OCI-LY1 (cell line): ENCODE measurements around the gene COX7A1.

Source experiments
- H2AFZ ChIP-seq: fragments of 200-600 bp; sonication (generic), shearing (Covaris generic); 2 replicates; pipeline ENCODE4 v1.6.0; 2014; ENCODE audit warnings: antibody characterized with exemption, mild to moderate bottlenecking, low read length
- H3F3A ChIP-seq: fragments of 200-600 bp; sonication (generic), shearing (Covaris generic); 2 replicates; pipeline ENCODE4 v1.6.0; 2014; ENCODE audit warnings: mild to moderate bottlenecking, antibody characterized with exemption, low read length, moderate library complexity; ENCODE audit not compliant: insufficient read depth
- H3K27ac ChIP-seq: fragments of 200-600 bp; sonication (generic); 2 replicates; pipeline ENCODE4 v1.5.1; 2014; ENCODE audit warnings: low read length, mixed run types, mild to moderate bottlenecking, low read depth; ENCODE audit not compliant: poor library complexity, severe bottlenecking
- H3K27me3 ChIP-seq: fragments of 200-600 bp; sonication (generic); 2 replicates; pipeline ENCODE4 v1.6.0; 2014; ENCODE audit warnings: antibody characterized with exemption, mild to moderate bottlenecking, low read length, moderate library complexity; ENCODE audit not compliant: insufficient read depth
- H3K36me3 ChIP-seq: fragments of 200-600 bp; sonication (generic); 2 replicates; pipeline ENCODE4 v1.6.1; 2014; ENCODE audit warnings: mild to moderate bottlenecking, antibody characterized with exemption, low read length, moderate library complexity, mixed read lengths; ENCODE audit not compliant: insufficient read depth
- H3K4me1 ChIP-seq: fragments of 200-600 bp; sonication (generic); 2 replicates; pipeline ENCODE4 v1.5.1; 2014; ENCODE audit warnings: mild to moderate bottlenecking, low read length, moderate library complexity; ENCODE audit not compliant: insufficient read depth, severe bottlenecking
- H3K4me2 ChIP-seq: fragments of 200-600 bp; sonication (generic), shearing (Covaris generic); 2 replicates; pipeline ENCODE4 v1.6.1; 2014; ENCODE audit warnings: low read length
- H3K4me3 ChIP-seq: fragments of 200-600 bp; sonication (generic); 2 replicates; pipeline ENCODE4 v1.5.1; 2014; ENCODE audit warnings: low read length, low read depth, mild to moderate bottlenecking, mixed read lengths; ENCODE audit not compliant: poor library complexity, severe bottlenecking
- H3K79me2 ChIP-seq: fragments of 200-600 bp; shearing (Covaris generic); 2 replicates; pipeline ENCODE4 v1.6.1; 2016; ENCODE audit warnings: mixed run types, low read length, mixed read lengths; ENCODE audit not compliant: insufficient read depth
- H3K9ac ChIP-seq: fragments of 200-600 bp; sonication (generic), shearing (Covaris generic); 2 replicates; pipeline ENCODE4 v1.6.1; 2014; ENCODE audit warnings: mild to moderate bottlenecking, low read length, mixed read lengths
- H3K9me2 ChIP-seq: fragments of 200-600 bp; sonication (generic), shearing (Covaris generic); 2 replicates; pipeline ENCODE4 v1.6.1; 2014; ENCODE audit warnings: low read depth, mild to moderate bottlenecking, low read length, mixed read lengths
- H3K9me3 ChIP-seq: fragments of 200-600 bp; shearing (Covaris generic); 2 replicates; pipeline ENCODE4 v1.6.1; 2014; ENCODE audit warnings: low read length, mixed read lengths
- H4K20me1 ChIP-seq: fragments of 200-600 bp; sonication (generic), shearing (Covaris generic); 2 replicates; pipeline ENCODE4 v1.6.0; 2016; ENCODE audit warnings: mild to moderate bottlenecking, low read length; ENCODE audit not compliant: insufficient read depth
- EZH2 ChIP-seq: fragments of 200-600 bp; sonication (generic), shearing (Covaris generic); IDR thresholded peaks from 2 replicates; pipeline ENCODE4 v1.8.0; 2017; ENCODE audit warnings: borderline replicate concordance, mixed run types, mild to moderate bottlenecking, antibody characterized with exemption, low read length, moderate library complexity, mixed read lengths
- TF ChIP-seq, protein P1 (sequence below): fragments of 200-600 bp; sonication (generic), shearing (Covaris generic); IDR thresholded peaks from 2 replicates; pipeline ENCODE4 v1.5.1; 2017; ENCODE audit warnings: mild to moderate bottlenecking, antibody characterized with exemption, low read length, moderate library complexity, mixed read lengths

COX7A1 gene

DNA sequence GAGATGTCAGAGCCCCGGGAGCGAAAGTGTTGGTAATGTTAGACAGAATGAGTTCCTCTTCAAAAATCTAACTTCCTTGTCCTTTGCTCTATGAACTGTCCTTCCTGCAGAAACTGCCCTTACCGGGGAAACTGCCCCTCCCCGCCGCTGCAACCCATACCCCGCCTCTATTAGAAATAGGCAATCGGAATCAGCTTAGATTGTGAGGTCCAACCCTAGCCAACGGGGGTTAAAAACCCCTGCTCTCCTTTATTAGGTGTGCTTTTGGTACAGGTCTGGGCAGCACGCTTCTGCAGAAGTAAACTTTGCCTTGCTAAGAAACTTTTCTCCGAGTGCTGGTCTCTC is 23.9 kb downstream of the COX7A1 start:
- no peaks in the 10 kb centered on the region for H3K27me3 ChIP-seq

GRCh38 chr19:36125557-36125956 is 26.7 kb downstream of the COX7A1 start:
- peaks cover 14% of the 10 kb centered on the region for H3K4me1 ChIP-seq
- no peak overlapping the region for H3K27ac ChIP-seq
- H3K36me3 ChIP-seq: peaks cover 26% of the 10 kb centered on the region
- H3K9me3 ChIP-seq: no peaks in the 10 kb centered on the region
- H3K9me2 ChIP-seq: no peaks in the 10 kb centered on the region
- H3K79me2 ChIP-seq: no peaks in the 10 kb centered on the region
- H3K4me2 ChIP-seq: no peak overlapping the region
- no peaks in the 10 kb centered on the region for H3K27me3 ChIP-seq
- TF ChIP-seq, protein P1, sequence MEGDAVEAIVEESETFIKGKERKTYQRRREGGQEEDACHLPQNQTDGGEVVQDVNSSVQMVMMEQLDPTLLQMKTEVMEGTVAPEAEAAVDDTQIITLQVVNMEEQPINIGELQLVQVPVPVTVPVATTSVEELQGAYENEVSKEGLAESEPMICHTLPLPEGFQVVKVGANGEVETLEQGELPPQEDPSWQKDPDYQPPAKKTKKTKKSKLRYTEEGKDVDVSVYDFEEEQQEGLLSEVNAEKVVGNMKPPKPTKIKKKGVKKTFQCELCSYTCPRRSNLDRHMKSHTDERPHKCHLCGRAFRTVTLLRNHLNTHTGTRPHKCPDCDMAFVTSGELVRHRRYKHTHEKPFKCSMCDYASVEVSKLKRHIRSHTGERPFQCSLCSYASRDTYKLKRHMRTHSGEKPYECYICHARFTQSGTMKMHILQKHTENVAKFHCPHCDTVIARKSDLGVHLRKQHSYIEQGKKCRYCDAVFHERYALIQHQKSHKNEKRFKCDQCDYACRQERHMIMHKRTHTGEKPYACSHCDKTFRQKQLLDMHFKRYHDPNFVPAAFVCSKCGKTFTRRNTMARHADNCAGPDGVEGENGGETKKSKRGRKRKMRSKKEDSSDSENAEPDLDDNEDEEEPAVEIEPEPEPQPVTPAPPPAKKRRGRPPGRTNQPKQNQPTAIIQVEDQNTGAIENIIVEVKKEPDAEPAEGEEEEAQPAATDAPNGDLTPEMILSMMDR: no peak
- TF ChIP-seq EZH2: no peak
- H2AFZ ChIP-seq: no peak overlapping the region
- no peak overlapping the region for H3K4me3 ChIP-seq
- H3F3A ChIP-seq: no peaks in the 10 kb centered on the region
- no peak overlapping the region for H3K9ac ChIP-seq
- H4K20me1 ChIP-seq: no peaks in the 10 kb centered on the region

More for the DNA sequence above, 23.9 kb downstream of the COX7A1 start:
- H3K36me3 ChIP-seq: peaks cover 17% of the 10 kb centered on the region
- H3K9me3 ChIP-seq: no peaks in the 10 kb centered on the region
- peak overlapping the region; percentile 63 for H3K4me3 ChIP-seq
- H4K20me1 ChIP-seq: no peaks in the 10 kb centered on the region
- H3F3A ChIP-seq: no peaks in the 10 kb centered on the region
- no peaks in the 10 kb centered on the region for H3K9me2 ChIP-seq
- peak overlapping the region; percentile 81 for H3K27ac ChIP-seq
- H3K4me2 ChIP-seq: peak overlapping the region; percentile 68
- H3K79me2 ChIP-seq: no peaks in the 10 kb centered on the region
- H3K4me1 ChIP-seq: peaks cover 21% of the 10 kb centered on the region
- TF ChIP-seq, protein P1: no peak
- no peak for TF ChIP-seq EZH2
- peak overlapping the region; percentile 57 for H2AFZ ChIP-seq
- H3K9ac ChIP-seq: peak overlapping the region; percentile 67

DNA sequence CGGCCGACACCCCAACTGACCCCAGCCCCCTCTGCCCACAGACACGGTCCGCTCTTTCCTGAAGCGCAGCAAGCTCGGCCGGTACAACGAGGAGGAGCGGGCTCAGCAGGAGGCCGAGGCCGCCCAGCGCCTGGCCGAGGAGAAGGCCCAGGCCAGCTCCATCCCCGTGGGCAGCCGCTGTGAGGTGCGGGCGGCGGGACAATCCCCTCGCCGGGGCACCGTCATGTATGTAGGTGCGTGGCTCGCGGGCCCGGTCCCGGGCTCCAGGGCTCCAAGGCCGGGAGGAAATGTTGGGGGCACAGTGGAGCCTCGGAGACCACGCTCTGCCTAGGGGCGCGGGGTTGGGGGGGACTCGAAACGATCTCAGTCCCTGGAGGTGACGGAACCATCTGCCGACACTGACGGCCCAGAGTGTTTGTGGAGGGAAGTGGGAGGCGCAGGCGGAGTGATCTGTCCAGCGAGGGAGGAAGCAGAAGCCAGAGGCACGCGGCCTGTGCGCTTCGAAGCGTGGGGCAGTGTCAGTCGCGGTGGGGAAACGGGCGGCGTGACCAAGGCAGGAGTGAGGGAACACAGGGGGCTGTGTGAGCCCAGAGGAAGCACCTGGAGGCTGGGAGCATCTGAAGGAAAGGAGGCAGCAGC is 30.6 kb downstream of the COX7A1 start:
- H3K36me3 ChIP-seq: peaks cover 46% of the 10 kb centered on the region

More for the DNA sequence above, 30.6 kb downstream of the COX7A1 start:
- no peaks in the 10 kb centered on the region for H3K9me3 ChIP-seq
- no peak overlapping the region for H3K4me3 ChIP-seq
- H3K27ac ChIP-seq: no peak overlapping the region
- no peaks in the 10 kb centered on the region for H3F3A ChIP-seq
- no peak overlapping the region for H3K4me2 ChIP-seq
- H3K9me2 ChIP-seq: no peaks in the 10 kb centered on the region
- TF ChIP-seq, protein P1: no peak
- TF ChIP-seq EZH2: no peak
- H3K4me1 ChIP-seq: peaks cover 4% of the 10 kb centered on the region
- H3K27me3 ChIP-seq: no peaks in the 10 kb centered on the region
- no peak overlapping the region for H3K9ac ChIP-seq
- H2AFZ ChIP-seq: no peak overlapping the region
- H4K20me1 ChIP-seq: no peaks in the 10 kb centered on the region
- H3K79me2 ChIP-seq: no peaks in the 10 kb centered on the region
